Measurements from ENCODE around the gene AIF1L.
A peak's percentile ranks its signal among the peaks of the same experiment; 100 is the strongest.
"Not testable (repeated sequence)": the region's sequence is repeated elsewhere in the genome, so short reads cannot be mapped to it uniquely, and the experiment has no call there.

Gene AIF1L

DNA sequence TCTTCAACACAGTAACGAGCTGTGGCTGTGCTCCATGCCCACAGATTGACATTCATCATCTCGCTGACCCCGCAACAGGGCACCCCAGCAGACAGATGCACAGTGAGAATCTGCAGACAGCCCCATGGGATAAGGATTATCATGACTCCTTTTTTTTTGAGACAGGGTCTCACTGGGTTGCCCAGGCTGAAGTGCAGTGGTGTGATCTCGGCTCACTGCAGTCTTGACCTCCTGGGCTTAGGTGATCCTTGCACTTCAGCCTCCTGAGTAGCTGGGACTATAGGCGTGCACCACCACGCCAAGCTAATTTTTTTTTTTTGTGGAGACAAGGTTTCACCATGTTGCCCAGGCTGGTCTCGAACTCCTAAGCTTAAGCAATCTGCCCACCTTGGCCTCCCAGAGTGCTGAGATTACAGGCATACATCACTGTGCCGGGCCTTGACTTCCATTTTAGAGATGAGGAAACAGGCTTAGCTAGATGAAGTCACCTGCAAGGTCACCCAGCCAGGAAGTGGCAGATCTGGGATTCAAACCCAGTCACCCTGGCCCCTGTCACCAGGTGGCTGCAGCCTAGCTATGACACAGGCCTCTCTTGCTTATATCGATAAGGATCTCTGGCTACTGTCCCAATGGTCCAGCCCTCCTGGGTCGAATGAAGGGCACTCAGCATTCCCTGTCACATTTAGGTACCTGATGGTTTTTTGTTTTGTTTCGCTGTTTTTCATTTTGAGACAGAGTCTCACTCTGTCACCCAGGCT is 5.1 kb downstream of the AIF1L start:
- Mint-ChIP-seq H3K27ac (no peak overlapping the region), H3K27me3 (peaks cover 73% of the 10 kb centered on the region), H3K9me3 (no peaks in the 10 kb centered on the region), H3K4me1 (peaks cover 14% of the 10 kb centered on the region), H3K4me3 (no peak overlapping the region), H3K36me3 (no peaks in the 10 kb centered on the region)
- ATAC-seq: no peak

GRCh38 chr9:131103024-131103423 is 6.7 kb downstream of the AIF1L start:
- H3K27ac Mint-ChIP-seq: no peak overlapping the region
- peaks cover 7% of the 10 kb centered on the region for H3K4me1 Mint-ChIP-seq
- H3K36me3 Mint-ChIP-seq: no peaks in the 10 kb centered on the region
- peaks cover 77% of the 10 kb centered on the region for H3K27me3 Mint-ChIP-seq
- no peak overlapping the region for H3K4me3 Mint-ChIP-seq
- ATAC-seq: no peak
- H3K9me3 Mint-ChIP-seq: no peaks in the 10 kb centered on the region

DNA sequence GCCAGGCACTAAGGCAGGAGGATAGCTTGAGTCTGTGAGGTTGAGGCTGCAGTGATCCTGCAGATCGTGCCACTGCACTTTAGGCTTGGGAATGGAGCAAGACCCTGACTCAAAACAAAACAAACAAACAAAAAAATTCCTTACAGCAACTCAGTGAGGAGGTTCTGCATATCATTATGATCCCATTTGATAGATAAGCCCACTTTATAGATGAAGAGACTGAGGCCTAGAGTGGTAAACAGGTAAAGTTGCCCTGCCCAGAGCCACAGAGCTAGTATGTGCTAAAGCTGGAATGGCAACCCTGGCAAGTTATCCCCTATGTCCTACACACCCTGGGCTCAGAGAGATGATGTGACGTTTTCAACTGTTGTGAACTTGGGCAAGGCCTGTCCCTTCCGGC is 7.2 kb downstream of the AIF1L start:
- no peak for ATAC-seq
- H3K4me3 Mint-ChIP-seq: no peak overlapping the region
- H3K27me3 Mint-ChIP-seq: peaks cover 72% of the 10 kb centered on the region

DNA sequence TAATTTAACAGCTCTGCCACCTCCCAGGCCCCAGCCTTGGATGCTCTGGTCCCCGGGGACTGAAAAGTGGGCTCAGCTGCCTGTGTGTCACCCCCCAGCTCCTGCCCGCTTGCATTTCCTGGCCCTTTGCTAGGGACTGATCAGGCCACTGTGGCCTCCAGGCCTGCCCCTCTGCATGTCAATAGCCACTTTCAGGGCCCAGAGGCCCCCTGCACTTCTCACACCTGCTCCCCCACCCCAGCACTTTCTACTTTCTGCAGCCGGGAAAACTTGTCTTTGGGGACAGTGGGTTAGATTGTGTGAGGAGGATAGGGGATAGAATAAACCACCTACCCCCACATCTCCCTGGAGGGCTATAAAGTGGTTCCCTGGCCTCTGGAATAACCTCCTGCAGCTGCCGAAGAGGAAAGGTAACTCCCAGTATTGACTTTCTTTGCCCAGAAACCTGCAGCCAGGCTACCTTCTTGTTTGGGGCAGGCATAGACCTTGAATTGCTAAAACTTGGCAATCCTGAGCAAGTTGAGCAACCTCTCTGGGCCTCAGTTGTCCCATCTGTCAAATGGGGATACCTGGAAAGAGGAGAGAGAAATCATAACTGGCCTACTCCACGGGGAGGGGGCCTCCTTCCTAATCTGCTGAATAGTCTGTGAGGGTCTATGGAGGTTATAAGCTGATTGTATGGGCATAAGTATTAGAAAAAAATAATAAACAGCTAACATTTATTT is 7.8 kb downstream of the AIF1L start:
- H3K4me3 Mint-ChIP-seq: no peak overlapping the region
- ATAC-seq: no peak
- H3K9me3 Mint-ChIP-seq: no peaks in the 10 kb centered on the region
- H3K4me1 Mint-ChIP-seq: peaks cover 1% of the 10 kb centered on the region
- H3K27ac Mint-ChIP-seq: no peak overlapping the region
- H3K36me3 Mint-ChIP-seq: no peaks in the 10 kb centered on the region
- peaks cover 71% of the 10 kb centered on the region for H3K27me3 Mint-ChIP-seq

More for the DNA sequence above, 7.2 kb downstream of the AIF1L start:
- Mint-ChIP-seq H3K4me1 (peaks cover 7% of the 10 kb centered on the region), H3K9me3 (no peaks in the 10 kb centered on the region), H3K36me3 (no peaks in the 10 kb centered on the region), H3K27ac (no peak overlapping the region)

DNA sequence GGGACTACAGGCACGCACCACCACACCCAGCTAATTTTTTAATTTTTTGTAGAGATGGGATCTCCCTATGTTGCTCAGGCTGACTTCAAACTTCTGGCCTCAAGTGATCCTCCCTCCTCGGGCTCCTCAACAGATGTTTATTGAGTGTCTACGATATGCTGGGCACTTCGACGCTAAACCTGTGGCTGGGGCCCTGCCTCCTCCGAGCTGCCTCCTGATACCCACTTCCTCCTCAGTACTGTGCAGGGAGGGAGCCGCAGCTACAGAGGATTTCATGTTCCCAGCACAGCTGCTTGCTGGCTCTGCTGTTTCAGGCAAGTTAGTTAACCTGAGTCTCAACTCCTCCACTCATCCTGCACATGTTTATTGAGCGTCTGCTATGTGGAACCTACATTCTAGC is 9.6 kb downstream of the AIF1L start:
- Mint-ChIP-seq H3K27me3 (peaks cover 61% of the 10 kb centered on the region), H3K4me1 (no peaks in the 10 kb centered on the region), H3K27ac (no peak overlapping the region), H3K36me3 (no peaks in the 10 kb centered on the region), H3K4me3 (no peak overlapping the region), H3K9me3 (no peaks in the 10 kb centered on the region)
- ATAC-seq: no peak

DNA sequence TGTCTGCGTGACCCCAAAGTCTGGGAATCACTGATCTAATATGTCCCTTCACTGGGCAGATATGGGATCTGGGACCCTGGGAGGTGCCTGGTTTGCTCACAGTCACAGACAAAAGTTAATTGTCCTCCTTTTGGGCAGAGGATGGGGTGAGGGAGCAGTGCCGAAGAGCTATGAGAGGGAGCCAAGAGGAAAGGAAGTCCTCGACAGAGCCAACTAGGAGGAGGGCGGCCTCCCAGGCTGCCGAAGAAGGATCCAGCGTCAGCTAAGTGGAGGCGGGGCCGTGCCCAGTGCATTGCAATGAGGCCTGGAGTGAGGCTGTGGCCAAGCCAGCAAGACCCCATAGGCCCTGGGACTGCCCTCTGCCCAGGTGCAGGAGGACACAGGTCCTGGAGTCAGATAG is 11.4 kb downstream of the AIF1L start:
- Mint-ChIP-seq H3K9me3 (no peaks in the 10 kb centered on the region), H3K36me3 (no peaks in the 10 kb centered on the region), H3K4me3 (no peak overlapping the region), H3K4me1 (no peaks in the 10 kb centered on the region), H3K27ac (no peak overlapping the region), H3K27me3 (peaks cover 67% of the 10 kb centered on the region)
- no peak for ATAC-seq

- Mint-ChIP-seq H3K36me3 (no peaks in the 10 kb centered on the region), H3K27me3 (peaks cover 58% of the 10 kb centered on the region), H3K9me3 (no peaks in the 10 kb centered on the region), H3K4me1 (no peaks in the 10 kb centered on the region), H3K27ac (no peak overlapping the region), H3K4me3 (no peak overlapping the region)
- ATAC-seq: no peak
Measured at GRCh38 chr9:131111186-131111853, 15.0 kb downstream of the AIF1L start.

DNA sequence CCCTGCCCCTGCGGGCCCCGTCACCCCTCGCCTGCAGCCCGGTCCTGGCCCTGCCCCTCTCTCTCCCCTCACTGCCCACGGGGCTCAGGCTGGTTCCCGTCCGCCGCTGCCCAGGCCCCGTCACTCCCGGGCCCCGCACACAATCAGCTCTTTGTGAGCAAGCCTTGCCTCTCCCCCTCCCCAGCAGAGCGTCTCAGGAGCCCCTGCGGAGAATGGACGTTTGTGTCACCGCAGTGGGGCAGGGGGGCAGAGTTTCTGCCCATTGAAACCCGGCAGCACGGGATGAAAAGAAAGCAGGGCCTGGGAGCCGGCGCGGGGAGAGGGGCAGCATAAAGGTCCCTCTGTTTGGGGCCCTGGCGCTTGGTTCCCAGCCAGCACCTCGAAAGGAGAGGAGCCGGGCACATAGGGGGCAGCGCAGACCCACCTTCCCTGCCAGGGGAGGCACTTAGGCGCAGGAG is 15.6 kb downstream of the AIF1L start:
- Mint-ChIP-seq H3K9me3 (no peaks in the 10 kb centered on the region), H3K27ac (no peak overlapping the region), H3K4me3 (no peak overlapping the region), H3K4me1 (no peaks in the 10 kb centered on the region), H3K36me3 (no peaks in the 10 kb centered on the region), H3K27me3 (peaks cover 56% of the 10 kb centered on the region)
- peak; percentile 35 for ATAC-seq

DNA sequence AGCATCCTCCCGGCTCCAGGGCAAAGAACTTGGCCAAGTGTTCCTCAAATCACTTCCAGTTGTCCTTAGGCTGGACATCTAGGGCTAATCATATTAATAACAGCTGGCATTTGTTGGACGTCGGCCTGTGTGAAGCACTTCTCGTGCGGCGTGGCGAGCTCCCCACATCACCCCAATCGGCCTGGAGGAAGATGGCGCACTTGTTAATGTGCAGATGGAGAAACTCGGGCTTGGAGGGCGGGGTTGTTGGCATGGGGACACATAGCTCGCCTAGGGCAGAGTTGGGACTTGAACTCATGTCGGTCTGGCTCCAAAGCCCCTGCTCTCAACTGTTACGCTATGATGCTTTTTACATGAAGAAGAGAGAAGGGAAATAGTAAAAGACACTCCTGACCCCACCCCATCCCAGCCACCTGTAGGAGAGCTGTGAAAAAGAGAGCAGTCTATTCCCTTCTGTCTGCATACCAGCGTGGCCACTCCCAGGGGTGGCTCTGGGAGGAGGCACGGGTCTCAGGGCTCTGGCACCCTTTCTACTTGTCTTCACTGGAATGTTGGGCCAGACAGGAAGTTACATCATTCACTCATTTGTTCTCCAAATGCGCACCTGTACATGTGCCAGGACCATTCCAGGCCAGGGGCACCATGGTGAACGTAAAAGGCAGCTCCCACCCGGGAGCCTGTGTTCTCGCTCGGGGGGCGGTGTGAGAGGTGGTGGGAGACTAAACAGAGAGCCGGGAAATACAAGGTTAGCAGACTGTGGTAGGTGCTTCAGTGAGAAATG is 16.2 kb downstream of the AIF1L start:
- Mint-ChIP-seq H3K4me3 (no peak overlapping the region), H3K36me3 (no peaks in the 10 kb centered on the region), H3K27ac (no peak overlapping the region), H3K4me1 (no peaks in the 10 kb centered on the region), H3K9me3 (no peaks in the 10 kb centered on the region), H3K27me3 (peaks cover 56% of the 10 kb centered on the region)
- no peak for ATAC-seq

DNA sequence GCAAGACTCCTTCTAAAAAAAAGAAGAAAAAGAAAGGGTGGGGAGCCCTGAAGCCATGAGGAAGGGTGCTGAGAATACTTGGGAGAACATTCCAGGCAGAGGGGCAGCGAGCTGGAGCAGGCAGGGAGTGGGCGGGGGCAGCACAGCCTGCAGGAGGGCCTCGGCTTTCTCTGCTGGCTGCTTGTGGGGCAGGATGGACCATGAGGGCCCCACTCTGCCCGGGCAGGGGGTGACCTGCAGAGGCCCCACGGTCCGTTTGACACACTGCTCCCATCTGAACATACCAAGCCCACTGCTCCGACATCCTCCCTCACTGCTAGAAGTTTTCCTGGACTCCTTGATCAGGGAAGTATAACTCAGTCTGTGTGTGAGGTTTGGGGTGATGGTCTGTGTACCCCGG is 17.3 kb downstream of the AIF1L start:
- no peaks in the 10 kb centered on the region for H3K9me3 Mint-ChIP-seq
- peaks cover 58% of the 10 kb centered on the region for H3K27me3 Mint-ChIP-seq
- no peaks in the 10 kb centered on the region for H3K36me3 Mint-ChIP-seq
- no peak for ATAC-seq
- no peaks in the 10 kb centered on the region for H3K4me1 Mint-ChIP-seq
- H3K4me3 Mint-ChIP-seq: no peak overlapping the region
- no peak overlapping the region for H3K27ac Mint-ChIP-seq

GRCh38 chr9:131114084-131114535 is 17.8 kb downstream of the AIF1L start:
- Mint-ChIP-seq H3K27me3 (peaks cover 58% of the 10 kb centered on the region), H3K9me3 (no peaks in the 10 kb centered on the region), H3K36me3 (no peaks in the 10 kb centered on the region), H3K27ac (no peak overlapping the region), H3K4me1 (no peaks in the 10 kb centered on the region), H3K4me3 (no peak overlapping the region)
- no peak for ATAC-seq

DNA sequence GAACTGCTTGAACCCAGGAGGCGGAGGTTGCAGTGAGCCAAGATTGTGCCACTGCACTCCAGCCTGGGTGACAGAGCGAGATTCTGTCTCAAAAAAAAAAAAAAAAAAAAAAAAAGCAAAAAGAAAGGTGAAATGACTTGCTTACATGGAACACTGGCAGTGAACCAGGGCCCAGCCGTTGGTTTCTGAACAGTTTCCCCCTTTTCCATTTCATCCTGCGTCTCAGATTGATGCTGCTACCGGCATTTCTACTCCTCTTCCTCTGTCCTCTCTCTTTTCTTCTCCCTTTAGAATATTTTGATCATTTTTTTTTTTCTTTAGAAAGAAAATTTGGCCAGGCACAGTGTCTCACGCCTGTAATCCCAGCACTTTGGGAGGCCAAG is 19.0 kb downstream of the AIF1L start:
- not testable (repeated sequence) for ATAC-seq, H3K9me3 Mint-ChIP-seq, H3K4me3 Mint-ChIP-seq, H3K4me1 Mint-ChIP-seq, H3K36me3 Mint-ChIP-seq, H3K27ac Mint-ChIP-seq
- H3K27me3 Mint-ChIP-seq: peaks cover 64% of the 10 kb centered on the region

GRCh38 chr9:131116281-131117120 is 20.2 kb downstream of the AIF1L start:
- Mint-ChIP-seq H3K27ac (no peak overlapping the region), H3K4me3 (no peak overlapping the region)
- no peak for ATAC-seq

DNA sequence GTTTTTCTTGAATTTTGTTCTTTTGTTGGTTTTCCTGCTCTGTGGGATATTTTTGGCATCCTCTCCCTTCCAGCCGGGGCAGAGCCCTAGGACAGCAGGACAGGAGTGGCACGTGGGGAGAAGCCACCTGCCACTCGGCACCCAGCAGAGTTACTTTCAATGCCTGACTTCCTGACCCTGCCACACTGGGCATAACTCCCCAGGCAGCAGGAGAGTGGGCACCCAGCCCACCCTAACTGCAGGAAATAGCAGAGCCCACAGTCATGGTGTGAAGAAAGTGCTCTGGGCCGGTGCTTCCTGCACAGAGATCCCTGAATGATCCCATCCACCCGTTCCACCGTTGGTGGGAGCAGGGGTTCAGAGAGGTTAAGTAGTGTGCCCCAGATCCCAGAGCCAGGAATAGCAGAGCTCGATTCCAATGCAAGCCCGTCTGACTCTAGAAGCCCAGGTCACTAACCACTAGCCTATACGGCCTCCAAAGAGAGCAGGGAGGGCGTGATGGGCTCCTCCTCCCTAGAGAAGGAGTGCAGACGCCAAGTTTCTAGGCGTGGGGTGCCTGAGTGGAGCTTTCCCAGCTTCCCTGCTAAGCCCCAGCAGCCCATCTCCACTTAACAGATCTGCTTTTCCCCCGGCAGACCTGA is 20.9 kb downstream of the AIF1L start:
- H3K4me3 Mint-ChIP-seq: no peak overlapping the region
- H3K27ac Mint-ChIP-seq: no peak overlapping the region
- no peak for ATAC-seq
- peaks cover 58% of the 10 kb centered on the region for H3K27me3 Mint-ChIP-seq
- no peaks in the 10 kb centered on the region for H3K4me1 Mint-ChIP-seq
- H3K9me3 Mint-ChIP-seq: no peaks in the 10 kb centered on the region
- no peaks in the 10 kb centered on the region for H3K36me3 Mint-ChIP-seq

More at GRCh38 chr9:131116281-131117120, 20.2 kb downstream of the AIF1L start:
- H3K4me1 Mint-ChIP-seq: no peaks in the 10 kb centered on the region
- H3K9me3 Mint-ChIP-seq: no peaks in the 10 kb centered on the region
- H3K27me3 Mint-ChIP-seq: peaks cover 65% of the 10 kb centered on the region
- H3K36me3 Mint-ChIP-seq: no peaks in the 10 kb centered on the region
